Endothelial cell of umbilical vein (primary cell): ENCODE data around the gene RAB3IP. TPM values are rescaled to one million over a fixed set of nuclear protein-coding genes. Genes with fewer than 3 reads are reported as not detected.
A peak's percentile ranks its signal among the peaks of the same experiment; 100 is the strongest.

Source experiments
- BruUV-seq: library from RNA; stranded (reverse); fragments of 400-500 nt; replicated peaks from 2 replicates; lab custom pipeline; 2021; lab: Mats Ljungman, UMichigan
- CTCF ChIA-PET: fragments of 300-600, 350-600 bp; sonication (Branson Sonifier 250); formaldehyde crosslinking; loops from one replicate; lab custom pipeline; 2021; ENCODE audit warnings: antibody characterized with exemption, inconsistent platforms; lab: Charles Lee
- POLR2A ChIA-PET: fragments of 300-600, 350-600 bp; sonication (Branson Sonifier 250); formaldehyde crosslinking; loops from one replicate; lab custom pipeline; 2021; ENCODE audit warnings: antibody characterized with exemption, inconsistent platforms; lab: Charles Lee
- DNase-seq: peaks from one replicate; pipeline ENCODE4 v3.0.0-alpha.2; 2011; ENCODE audit warnings: low read depth, low spot score
- FAIRE-seq: peaks from 2 replicates; lab custom pipeline; 2011; peaks lifted over from hg19 to GRCh38; lab: Jason Lieb, UNC
- H2AFZ ChIP-seq: 2 replicates; pipeline ENCODE4 v1.6.0; 2012; ENCODE audit warnings: low read depth, low read length, control low read depth, inconsistent platforms
- H3K27ac ChIP-seq: 2 replicates; pipeline ENCODE4 v1.5.1; 2011; ENCODE audit warnings: low read depth, mild to moderate bottlenecking, control low read depth, low read length, moderate library complexity; ENCODE audit not compliant: insufficient read depth
- H3K27me3 ChIP-seq, 2 experiments: 2 replicates each; pipeline versions ENCODE4 v1.6.0 to v1.6.1; 2011; ENCODE audit warnings: low read length in 2 of 2, mixed read lengths in 1 of 2; ENCODE audit not compliant: control insufficient read depth in 2 of 2, insufficient read depth in 2 of 2
- H3K36me3 ChIP-seq, 2 experiments: 2 replicates in 1 of 2; 3 replicates in 1 of 2; pipeline ENCODE4 v1.5.1; 2011; ENCODE audit warnings: low read length in 2 of 2, mild to moderate bottlenecking in 1 of 2, moderate library complexity in 1 of 2; ENCODE audit not compliant: control insufficient read depth in 2 of 2, insufficient read depth in 2 of 2; ENCODE audit errors: extremely low read depth in 1 of 2
- H3K4me1 ChIP-seq: 3 replicates; pipeline ENCODE4 v1.5.1; 2011; ENCODE audit warnings: mild to moderate bottlenecking, low read length; ENCODE audit not compliant: control insufficient read depth, insufficient read depth; ENCODE audit errors: extremely low read depth
- H3K4me2 ChIP-seq: 2 replicates; pipeline ENCODE4 v1.6.1; 2011; ENCODE audit warnings: low read length, control low read depth, mixed read lengths; ENCODE audit not compliant: insufficient read depth
- H3K4me3 ChIP-seq, 3 experiments: fragments of 200-600 bp in 1 of 3; sonication (generic), shearing (Covaris generic) in 1 of 3; replicated peaks in 1 of 3; 2 replicates each; pipeline ENCODE4 v1.5.1; 2011 to 2016; ENCODE audit warnings: control low read depth in 3 of 3, low read length in 3 of 3, mild to moderate bottlenecking in 2 of 3, inconsistent platforms in 1 of 3, low read depth in 1 of 3, moderate library complexity in 1 of 3; ENCODE audit not compliant: insufficient read depth in 1 of 3
- H3K79me2 ChIP-seq: 2 replicates; pipeline ENCODE4 v1.6.0; 2012; ENCODE audit warnings: low read length, inconsistent platforms; ENCODE audit not compliant: control insufficient read depth, insufficient read depth
- H3K9ac ChIP-seq: replicated peaks from 2 replicates; pipeline ENCODE3; 2011; ENCODE audit warnings: low read length, control low read depth; ENCODE audit not compliant: insufficient read depth; ENCODE audit errors: extremely low read depth
- H3K9me1 ChIP-seq: replicated peaks from 3 replicates; pipeline ENCODE4 v1.6.0; 2011; ENCODE audit warnings: mild to moderate bottlenecking, low read length; ENCODE audit not compliant: control insufficient read depth, insufficient read depth; ENCODE audit errors: extremely low read depth
- H3K9me3 ChIP-seq: replicated peaks from 2 replicates; pipeline ENCODE4 v1.5.1; 2012; ENCODE audit warnings: low read length, inconsistent platforms; ENCODE audit not compliant: control insufficient read depth, insufficient read depth
- H4K20me1 ChIP-seq: replicated peaks from 2 replicates; pipeline ENCODE3; 2011; ENCODE audit warnings: mild to moderate bottlenecking, low read length; ENCODE audit not compliant: control insufficient read depth, insufficient read depth; ENCODE audit errors: extremely low read depth
- EZH2 ChIP-seq: IDR thresholded peaks from 2 replicates; pipeline ENCODE4 v1.6.1; 2012; ENCODE audit warnings: borderline replicate concordance, low read depth, mild to moderate bottlenecking, moderate library complexity, low read length, inconsistent platforms; ENCODE audit not compliant: severe bottlenecking
- dilution Hi-C: fragments of 300-500 bp; cut with MboI; formaldehyde crosslinking; loops from one replicate; pipeline ENCODE4 v1.15.0; 2019; ENCODE audit warnings: low sequenced_read_pairs; ENCODE audit not compliant: extremely low pct_ligation_motif_present
- intact Hi-C: fragments of 100-400 bp; cut with micrococcal nuclease; formaldehyde crosslinking; loops from one replicate; pipeline ENCODE4 v1.10.0; 2022
- polyA plus RNA-seq, 4 experiments: library from polyadenylated mRNA; depleted of rRNA in 3 of 4; stranded (reverse) in 3 of 4; unstranded in 1 of 4; fragments of >200 nt; gene quantifications; 2 replicates each; pipeline versions ENCODE4 v1.2.1 to v1.2.3, GENCODE V29; 2011 to 2012; ENCODE audit warnings: missing spikeins in 1 of 4
- total RNA-seq: library from RNA; stranded (reverse); gene quantifications from 2 replicates; pipeline ENCODE4 v1.2.3, GENCODE V29; 2021
- TF ChIP-seq, protein P1 (sequence below), 2 donors: IDR thresholded peaks; 1 replicate in 1 of 2; 2 replicates in 1 of 2; pipeline ENCODE4 v1.5.1; 2011; ENCODE audit warnings: low read length in 2 of 2, mild to moderate bottlenecking in 2 of 2, moderate library complexity in 2 of 2, control low read depth in 1 of 2, inconsistent platforms in 1 of 2, low read depth in 1 of 2; ENCODE audit not compliant: insufficient read depth in 1 of 2; ENCODE audit errors: extremely low read depth in 1 of 2

The RAB3IP gene
- total and polyA plus RNA-seq, 2 donors (not counting 3 experiments of a cell fraction or from before 2014, with no cell fraction given): 9.6 to 13.3 TPM

- intact Hi-C loops: loop anchor here (1.0 to 5.0 kb wide), 5 partner anchors 72 to 382 kb away; partner anchors contain the start of genes CCT2, FRS2 and YEATS4
- peak; percentile 55 for DNase-seq
- CTCF ChIA-PET: interaction anchor here (0.7 to 1.8 kb wide), 4 partner anchors 71 to 990 kb away, joined by 3 to 13 read pairs (median 3); no protein-coding TSS in a partner anchor
Measured at GRCh38 chr12:69739287-69740191, 879 bp downstream of the RAB3IP start.

More at GRCh38 chr12:69739287-69740191, 879 bp downstream of the RAB3IP start:
- dilution Hi-C loops: no loop called here
- Histone ChIP-seq H3K79me2 (no peaks in the 10 kb centered on the region), H3K9me3 (no peaks in the 10 kb centered on the region), H3K4me3 (peak overlapping the region; percentile 46 to 61 (median 60)), H3K27me3 (peaks cover 0 to 2% of the 10 kb centered on the region in 2 experiments), H3K4me2 (peak overlapping the region; percentile 75), H3K9ac (peak overlapping the region; percentile 56), H2AFZ (peak overlapping the region; percentile 47), H3K9me1 (no peaks in the 10 kb centered on the region), H3K36me3 (no peaks in the 10 kb centered on the region), H3K4me1 (peaks cover 7% of the 10 kb centered on the region), H3K27ac (no peak overlapping the region), H4K20me1 (no peaks in the 10 kb centered on the region)
- TF ChIP-seq, protein P1, sequence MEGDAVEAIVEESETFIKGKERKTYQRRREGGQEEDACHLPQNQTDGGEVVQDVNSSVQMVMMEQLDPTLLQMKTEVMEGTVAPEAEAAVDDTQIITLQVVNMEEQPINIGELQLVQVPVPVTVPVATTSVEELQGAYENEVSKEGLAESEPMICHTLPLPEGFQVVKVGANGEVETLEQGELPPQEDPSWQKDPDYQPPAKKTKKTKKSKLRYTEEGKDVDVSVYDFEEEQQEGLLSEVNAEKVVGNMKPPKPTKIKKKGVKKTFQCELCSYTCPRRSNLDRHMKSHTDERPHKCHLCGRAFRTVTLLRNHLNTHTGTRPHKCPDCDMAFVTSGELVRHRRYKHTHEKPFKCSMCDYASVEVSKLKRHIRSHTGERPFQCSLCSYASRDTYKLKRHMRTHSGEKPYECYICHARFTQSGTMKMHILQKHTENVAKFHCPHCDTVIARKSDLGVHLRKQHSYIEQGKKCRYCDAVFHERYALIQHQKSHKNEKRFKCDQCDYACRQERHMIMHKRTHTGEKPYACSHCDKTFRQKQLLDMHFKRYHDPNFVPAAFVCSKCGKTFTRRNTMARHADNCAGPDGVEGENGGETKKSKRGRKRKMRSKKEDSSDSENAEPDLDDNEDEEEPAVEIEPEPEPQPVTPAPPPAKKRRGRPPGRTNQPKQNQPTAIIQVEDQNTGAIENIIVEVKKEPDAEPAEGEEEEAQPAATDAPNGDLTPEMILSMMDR (IDR thresholded peaks at IDR 0.05; ENCODE audit: extremely low read depth in 1 of 2, insufficient read depth in 1 of 2, low read depth in 1 of 2, low read length in 2 of 2): no peak
- TF ChIP-seq EZH2: peak; percentile 30
- no peak for FAIRE-seq
- POLR2A ChIA-PET: no interaction called here
- BruUV-seq: no TSS peak
